ENCODE measurements around the gene RNFT2. TPM values are rescaled to one million over a fixed set of nuclear protein-coding genes. Genes with fewer than 3 reads are reported as not detected.
A peak's percentile ranks its signal among the peaks of the same experiment; 100 is the strongest.

RNFT2 gene
- total RNA-seq, 1 experiment from 2014 or later: 12.3 TPM

- BruUV-seq (replicated peaks): no TSS peak
- Histone ChIP-seq H3K36me3 (ENCODE audit: control insufficient read depth, insufficient read depth, low read length) (no peaks in the 10 kb centered on the region), H3K27me3 (ENCODE audit: control insufficient read depth, insufficient read depth, low read length) (peaks cover 30% of the 10 kb centered on the region), H3K9me3 (ENCODE audit: control insufficient read depth, insufficient read depth, low read depth, low read length) (no peaks in the 10 kb centered on the region), H3K27ac (ENCODE audit: low read length) (no peak overlapping the region), H3K4me3 (ENCODE audit: low read depth in 2 of 2, low read length in 2 of 2) (peak overlapping the region; percentile 39 to 59), H3K4me1 (ENCODE audit: control insufficient read depth, insufficient read depth, low read length) (peaks cover 18% of the 10 kb centered on the region)
- TF ChIP-seq CTCF (IDR thresholded peaks at IDR 0.05): peak; percentile 66
- TF ChIP-seq SIN3A (IDR thresholded peaks at IDR 0.05; ENCODE audit: borderline replicate concordance, insufficient read depth, low read depth, low read length): no peak
- intact Hi-C loops (cut with micrococcal nuclease; ENCODE audit: unreplicated experiment): loop anchor here (5.0 to 10.0 kb wide), 2 partner anchors 146 to 179 kb away; partner anchors contain the start of genes RNFT2 and SPRING1
- POLR2A ChIA-PET: interaction anchor here (0.6 kb wide), 1 partner anchor 33 kb away, joined by 12 read pairs; no protein-coding TSS in a partner anchor
- CTCF ChIA-PET: interaction anchor here (0.6 kb wide), 1 partner anchor 18 kb away, joined by 4 read pairs; no protein-coding TSS in a partner anchor
- peak; percentile 88 for ATAC-seq
- in situ Hi-C loops (cut with HindIII; ENCODE audit: low pct_unique_long_range_greater_than_20kb, low sequenced_read_pairs): no loop called here
- DNase-seq (ENCODE audit: low read depth, low spot score): no peak
Observed at GRCh38 chr12:116880817-116881324, 142.8 kb downstream of the RNFT2 start.

- POLR2A ChIA-PET: no interaction called here
- in situ Hi-C loops (cut with HindIII; ENCODE audit: low pct_unique_long_range_greater_than_20kb, low sequenced_read_pairs): no loop called here
- TF ChIP-seq REST (IDR thresholded peaks at IDR 0.05; ENCODE audit: insufficient read depth in 1 of 2, low read depth in 2 of 2, low read length in 1 of 2): no peak
- peak; percentile 28; the same call in 1 of the 2 replicates for TF ChIP-seq CTCF (IDR thresholded peaks at IDR 0.05)
- no peak for TF ChIP-seq POLR2AphosphoS5 (IDR thresholded peaks at IDR 0.05; ENCODE audit: low read depth, low read length)
- TF ChIP-seq TCF7L2 (IDR thresholded peaks at IDR 0.05; ENCODE audit: low read depth, low read length): no peak
Observed at GRCh38 chr12:116881325-116881876, 143.3 kb downstream of the RNFT2 start, which contains the start of gene HRK. Gene HRK, minus strand, starts transcription at chr12:116881441. Its CDS starts 134 bp downstream, at chr12:116881307.

More at GRCh38 chr12:116881325-116881876, 143.3 kb downstream of the RNFT2 start, which contains the start of gene HRK:
- H3K27me3 ChIP-seq (ENCODE audit: control insufficient read depth, insufficient read depth, low read length): peaks cover 30% of the 10 kb centered on the region
- BruUV-seq (replicated peaks): no TSS peak
- intact Hi-C loops (cut with micrococcal nuclease; ENCODE audit: unreplicated experiment): loop anchor here (5.0 to 10.0 kb wide), 2 partner anchors 147 to 179 kb away; partner anchors contain the start of genes RNFT2 and SPRING1
- H3K27ac ChIP-seq (ENCODE audit: low read length): no peak within 1 kb of the TSS
- H3K4me3 ChIP-seq (ENCODE audit: low read depth in 2 of 2, low read length in 2 of 2): peak within 1 kb of the TSS; percentile 39 to 59
- CTCF ChIA-PET: interaction anchor here (0.6 kb wide), 1 partner anchor 19 kb away, joined by 4 read pairs; no protein-coding TSS in a partner anchor
- H3K36me3 ChIP-seq (ENCODE audit: control insufficient read depth, insufficient read depth, low read length): no peaks in the 10 kb centered on the region
- peak; percentile 61 for ATAC-seq
- DNase-seq (ENCODE audit: low read depth, low spot score): no peak
- H3K9me3 ChIP-seq (ENCODE audit: control insufficient read depth, insufficient read depth, low read depth, low read length): no peaks in the 10 kb centered on the region
- peaks cover 18% of the 10 kb centered on the region for H3K4me1 ChIP-seq (ENCODE audit: control insufficient read depth, insufficient read depth, low read length)

All from Panc1 (cell line).